Hepatocyte (in vitro differentiated cells): ENCODE measurements around the gene IL31RA.

ENCODE experiments used
- CTCF ChIP-seq: fragments of 200-600 bp; sonication (generic); IDR thresholded peaks from 2 replicates; pipeline ENCODE4 v1.5.1; 2016; ENCODE audit warnings: antibody characterized with exemption, mild to moderate bottlenecking; ENCODE audit not compliant: poor library complexity
- EZH2 ChIP-seq: fragments of 200-600 bp; sonication (generic); IDR thresholded peaks from 2 replicates; pipeline ENCODE4 v1.6.1; 2016; ENCODE audit warnings: antibody characterized with exemption, mild to moderate bottlenecking, borderline replicate concordance
- EZH2phosphoT487 ChIP-seq: fragments of 200-600 bp; sonication (generic); IDR thresholded peaks from one replicate; pipeline ENCODE4 v1.6.1; 2018; ENCODE audit warnings: antibody characterized with exemption, mild to moderate bottlenecking, low read depth, moderate library complexity; ENCODE audit not compliant: unreplicated experiment, severe bottlenecking

DNA sequence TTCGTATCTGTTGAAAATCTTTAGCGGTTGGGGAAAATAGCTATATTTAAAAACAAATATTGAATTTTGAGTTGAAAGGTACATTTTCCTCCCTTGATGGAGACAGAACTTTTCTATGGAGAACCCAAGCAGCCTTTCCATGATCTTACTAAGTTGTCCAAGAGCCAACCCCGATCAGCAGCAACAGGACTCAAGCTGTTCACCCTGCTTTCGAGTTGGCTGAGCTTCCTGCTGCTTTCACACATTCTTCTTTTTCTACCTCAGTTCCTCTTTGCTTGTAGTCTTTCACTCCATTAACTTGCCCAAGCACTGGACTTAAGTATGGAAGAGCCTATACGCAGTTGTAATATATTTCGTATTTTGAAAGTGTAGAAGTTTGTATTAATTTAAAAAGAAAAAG, 84.2 kb downstream of the IL31RA start:
- TF ChIP-seq CTCF (no peak), EZH2phosphoT487 (no peak), EZH2 (no peak)
